CD14-positive monocyte (primary cell): Measurements from ENCODE around the gene C1QTNF6. TPM values are rescaled to one million over a fixed set of nuclear protein-coding genes. Genes with fewer than 3 reads are reported as not detected.

Experiments
- DNase-seq, 3 donors: peaks; one replicate each; pipeline ENCODE4 v3.0.0-alpha.2; 2011 to 2022
- H2AFZ ChIP-seq: 2 replicates; pipeline ENCODE4 v1.6.0; 2012; ENCODE audit warnings: mild to moderate bottlenecking, low read depth, low read length, inconsistent platforms; ENCODE audit not compliant: insufficient read depth, poor library complexity, severe bottlenecking
- H3K27ac ChIP-seq, 2 donors: 1 replicate in 1 of 2; 2 replicates in 1 of 2; pipeline ENCODE4 v1.5.1; 2012 to 2013; ENCODE audit warnings: low read length in 2 of 2, control low read depth in 1 of 2, inconsistent platforms in 1 of 2, low read depth in 1 of 2, mild to moderate bottlenecking in 1 of 2
- H3K27me3 ChIP-seq, 2 donors: one replicate each; pipeline versions ENCODE4 v1.6.0 to v1.6.1; 2011 to 2013; ENCODE audit warnings: low read length in 2 of 2; ENCODE audit not compliant: control insufficient read depth in 2 of 2, insufficient read depth in 2 of 2
- H3K36me3 ChIP-seq, 2 donors: replicated peaks in 1 of 2; 1 replicate in 1 of 2; 2 replicates in 1 of 2; pipeline versions ENCODE4 v1.5.1 to v1.6.1; 2012 to 2013; ENCODE audit warnings: low read length in 2 of 2, control low read depth in 1 of 2, inconsistent platforms in 1 of 2, mild to moderate bottlenecking in 1 of 2; ENCODE audit not compliant: insufficient read depth in 2 of 2, control insufficient read depth in 1 of 2
- H3K4me1 ChIP-seq, 2 donors: 1 replicate in 1 of 2; 2 replicates in 1 of 2; pipeline versions ENCODE4 v1.5.1 to v1.6.1; 2012 to 2013; ENCODE audit warnings: low read length in 2 of 2, control low read depth in 1 of 2, inconsistent platforms in 1 of 2, mild to moderate bottlenecking in 1 of 2, moderate library complexity in 1 of 2; ENCODE audit not compliant: insufficient read depth in 2 of 2, control insufficient read depth in 1 of 2
- H3K4me2 ChIP-seq: replicated peaks from 2 replicates; pipeline ENCODE3; 2012; ENCODE audit warnings: low read length, moderate library complexity, mild to moderate bottlenecking; ENCODE audit not compliant: poor library complexity, severe bottlenecking; ENCODE audit errors: extremely low read depth
- H3K4me3 ChIP-seq, 3 experiments: fragments of 200-600 bp in 1 of 3; sonication (generic) in 1 of 3; replicated peaks in 1 of 3; 1 replicate in 2 of 3; 2 replicates in 1 of 3; pipeline ENCODE4 v1.5.1; 2011 to 2013; ENCODE audit warnings: low read length in 3 of 3, mild to moderate bottlenecking in 3 of 3, control low read depth in 2 of 3, low read depth in 2 of 3, inconsistent platforms in 1 of 3, moderate library complexity in 1 of 3
- H3K79me2 ChIP-seq: 2 replicates; pipeline ENCODE4 v1.6.0; 2012; ENCODE audit warnings: mild to moderate bottlenecking, control low read depth, inconsistent platforms, low read length, moderate library complexity; ENCODE audit not compliant: insufficient read depth
- H3K9ac ChIP-seq: 2 replicates; pipeline ENCODE4 v1.6.0; 2017; ENCODE audit warnings: low read length, mild to moderate bottlenecking; ENCODE audit not compliant: insufficient read depth, poor library complexity, severe bottlenecking
- H3K9me3 ChIP-seq, 2 donors: replicated peaks in 1 of 2; 1 replicate in 1 of 2; 2 replicates in 1 of 2; pipeline versions ENCODE4 v1.5.1 to v1.6.1; 2012 to 2013; ENCODE audit warnings: low read length in 2 of 2, control low read depth in 1 of 2; ENCODE audit not compliant: control insufficient read depth in 1 of 2, insufficient read depth in 1 of 2
- H4K20me1 ChIP-seq: 2 replicates; pipeline ENCODE4 v1.6.0; 2012; ENCODE audit warnings: mild to moderate bottlenecking, low read length, control low read depth, moderate library complexity; ENCODE audit not compliant: insufficient read depth
- H3K27ac Mint-ChIP-seq, 7 donors: one replicate each; pipeline ENCODE4 v1.8.0; 2020; ENCODE audit warnings: mild to moderate bottlenecking in 7 of 7, mixed read lengths in 7 of 7, moderate library complexity in 6 of 7, inconsistent platforms in 2 of 7
- H3K27me3 Mint-ChIP-seq, 3 donors: one replicate each; pipeline ENCODE4 v1.8.0; 2021 to 2022; ENCODE audit warnings: low read depth in 3 of 3, mild to moderate bottlenecking in 3 of 3, mixed read lengths in 3 of 3, moderate library complexity in 3 of 3, inconsistent platforms in 1 of 3
- H3K36me3 Mint-ChIP-seq, 2 donors: one replicate each; pipeline ENCODE4 v1.8.0; 2020; ENCODE audit warnings: mixed read lengths in 2 of 2, inconsistent platforms in 1 of 2, mild to moderate bottlenecking in 1 of 2
- H3K4me1 Mint-ChIP-seq: one replicate; pipeline ENCODE4 v1.8.0; 2020; ENCODE audit warnings: mild to moderate bottlenecking, mixed read lengths
- H3K4me3 Mint-ChIP-seq, 2 donors: one replicate each; pipeline ENCODE4 v1.8.0; 2020; ENCODE audit warnings: mild to moderate bottlenecking in 2 of 2, mixed read lengths in 2 of 2, moderate library complexity in 1 of 2
- H3K9me3 Mint-ChIP-seq, 7 donors: one replicate each; pipeline ENCODE4 v1.8.0; 2020 to 2022; ENCODE audit warnings: mixed read lengths in 7 of 7, mild to moderate bottlenecking in 6 of 7, moderate library complexity in 6 of 7, inconsistent platforms in 2 of 7
- CTCF ChIP-seq: fragments of 200-600 bp; IDR thresholded peaks from one replicate; pipeline ENCODE4 v1.8.0; 2022; ENCODE audit warnings: antibody characterized with exemption, mild to moderate bottlenecking
- WGBS: methylation state at CpG from one replicate; pipeline ENCODE4 v1.1.5; 2013; ENCODE audit warnings: missing lambda C conversion rate; ENCODE audit not compliant: insufficient coverage; 5-methylcytosine and 5-hydroxymethylcytosine counted together
- intact Hi-C, 2 donors: fragments of 100-400 bp; cut with micrococcal nuclease; formaldehyde crosslinking; loops; one replicate each; pipeline versions ENCODE4 v1.15.0 to v1.15.1; 2023
- polyA plus RNA-seq, 3 donors: library from polyadenylated mRNA; depleted of rRNA in 1 of 3; unstranded in 2 of 3; stranded (reverse) in 1 of 3; fragments of 300-500 nt in 2 of 3; fragments of >200 nt in 1 of 3; fragmentation: Illumina TruSeq in 2 of 3; gene quantifications; 1 replicate in 2 of 3; 2 replicates in 1 of 3; pipeline ENCODE4 v1.2.3, GENCODE V29; 2012 to 2021

Gene C1QTNF6
- polyA plus RNA-seq, 3 donors: 0.14 to 2.3 (median 0.24) TPM

DNA sequence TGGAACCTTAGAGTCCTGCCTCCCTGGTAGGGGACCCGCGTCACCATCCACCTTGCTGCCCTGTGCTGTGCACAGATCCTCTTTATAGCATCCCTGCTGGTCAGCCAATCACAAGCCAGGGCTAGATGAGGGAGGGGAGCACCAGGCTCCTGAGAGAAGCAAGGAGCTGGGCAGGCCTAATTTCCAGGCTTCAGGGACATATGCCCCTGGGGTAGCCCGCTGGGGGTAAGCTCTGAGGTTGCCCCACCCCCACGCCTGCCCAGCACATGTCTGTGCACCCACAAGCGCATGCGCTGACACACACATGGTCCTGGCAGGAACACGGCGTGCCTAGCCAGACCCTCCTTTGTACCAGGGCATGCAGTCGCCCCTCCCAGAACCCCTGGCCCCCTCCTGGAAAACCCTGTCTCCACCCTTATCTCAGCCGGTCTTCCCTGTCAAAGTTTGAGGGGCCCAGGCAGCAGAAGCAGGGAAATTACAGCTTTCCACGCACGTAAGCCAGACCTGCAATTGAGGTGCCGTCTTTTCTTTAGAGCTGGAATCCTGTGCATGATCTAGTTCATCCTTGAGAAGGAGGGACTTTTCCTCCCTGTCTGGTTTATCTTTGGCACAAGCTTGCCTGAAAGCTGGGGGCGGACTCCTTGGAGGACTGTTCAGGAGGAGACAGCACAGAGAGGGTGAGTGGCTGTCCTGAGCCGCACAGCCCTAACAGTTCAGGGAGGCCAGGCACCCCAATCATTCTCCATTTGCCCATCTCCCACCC, 22.2 kb upstream of the C1QTNF6 start:
- intact Hi-C loops: no loop called here
- H3K4me1 ChIP-seq: peaks cover 2 to 5% of the 10 kb centered on the region in 2 donors

More for the DNA sequence above, 22.2 kb upstream of the C1QTNF6 start:
- Histone ChIP-seq H3K9me3 (no peaks in the 10 kb centered on the region), H3K4me3 (no peak overlapping the region), H3K9ac (no peak overlapping the region), H3K4me2 (no peak overlapping the region), H3K27ac (no peak overlapping the region), H3K36me3 (no peaks in the 10 kb centered on the region), H3K79me2 (no peaks in the 10 kb centered on the region), H3K27me3 (no peaks in the 10 kb centered on the region), H4K20me1 (no peaks in the 10 kb centered on the region), H2AFZ (no peak overlapping the region)
- no peak overlapping the region for H3K4me3 Mint-ChIP-seq
- no peak for TF ChIP-seq CTCF
- peaks cover 0 to 2% (median 0%) of the 10 kb centered on the region in 7 donors for H3K9me3 Mint-ChIP-seq
- no peaks in the 10 kb centered on the region for H3K36me3 Mint-ChIP-seq
- DNase-seq: no peak
- H3K27me3 Mint-ChIP-seq: peaks cover 2 to 3% (median 2%) of the 10 kb centered on the region in 3 donors
- WGBS: 90% methylated on average over 14 of the region's 15 CpGs
- no peak overlapping the region for H3K27ac Mint-ChIP-seq
- H3K4me1 Mint-ChIP-seq: peaks cover 2% of the 10 kb centered on the region
